GM10266 (cell line): ENCODE measurements around the gene PTCH2.

Experiments used
- DNase-seq: peaks from one replicate; pipeline ENCODE4 v3.0.0; 2012; ENCODE audit errors: extremely low spot score
- TF ChIP-seq, protein P1 (sequence below): IDR thresholded peaks from 2 replicates; pipeline ENCODE4 v1.5.1; 2012; ENCODE audit warnings: mild to moderate bottlenecking, low read depth; ENCODE audit not compliant: control insufficient read depth, insufficient read depth; ENCODE audit errors: missing control alignments

Gene PTCH2

GRCh38 chr1:44870096-44870495, 27.0 kb upstream of the PTCH2 start:
- TF ChIP-seq, protein P1, sequence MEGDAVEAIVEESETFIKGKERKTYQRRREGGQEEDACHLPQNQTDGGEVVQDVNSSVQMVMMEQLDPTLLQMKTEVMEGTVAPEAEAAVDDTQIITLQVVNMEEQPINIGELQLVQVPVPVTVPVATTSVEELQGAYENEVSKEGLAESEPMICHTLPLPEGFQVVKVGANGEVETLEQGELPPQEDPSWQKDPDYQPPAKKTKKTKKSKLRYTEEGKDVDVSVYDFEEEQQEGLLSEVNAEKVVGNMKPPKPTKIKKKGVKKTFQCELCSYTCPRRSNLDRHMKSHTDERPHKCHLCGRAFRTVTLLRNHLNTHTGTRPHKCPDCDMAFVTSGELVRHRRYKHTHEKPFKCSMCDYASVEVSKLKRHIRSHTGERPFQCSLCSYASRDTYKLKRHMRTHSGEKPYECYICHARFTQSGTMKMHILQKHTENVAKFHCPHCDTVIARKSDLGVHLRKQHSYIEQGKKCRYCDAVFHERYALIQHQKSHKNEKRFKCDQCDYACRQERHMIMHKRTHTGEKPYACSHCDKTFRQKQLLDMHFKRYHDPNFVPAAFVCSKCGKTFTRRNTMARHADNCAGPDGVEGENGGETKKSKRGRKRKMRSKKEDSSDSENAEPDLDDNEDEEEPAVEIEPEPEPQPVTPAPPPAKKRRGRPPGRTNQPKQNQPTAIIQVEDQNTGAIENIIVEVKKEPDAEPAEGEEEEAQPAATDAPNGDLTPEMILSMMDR: no peak

GRCh38 chr1:44867801-44868200, 24.7 kb upstream of the PTCH2 start:
- TF ChIP-seq, protein P1: no peak

More at GRCh38 chr1:44870096-44870495, 27.0 kb upstream of the PTCH2 start:
- DNase-seq: no peak

GRCh38 chr1:44862829-44863401, 19.9 kb upstream of the PTCH2 start:
- TF ChIP-seq, protein P1: no peak
- no peak for DNase-seq

More at GRCh38 chr1:44867801-44868200, 24.7 kb upstream of the PTCH2 start:
- no peak for DNase-seq

GRCh38 chr1:44860891-44861425, 17.9 kb upstream of the PTCH2 start:
- DNase-seq: no peak
- TF ChIP-seq, protein P1: no peak

DNA sequence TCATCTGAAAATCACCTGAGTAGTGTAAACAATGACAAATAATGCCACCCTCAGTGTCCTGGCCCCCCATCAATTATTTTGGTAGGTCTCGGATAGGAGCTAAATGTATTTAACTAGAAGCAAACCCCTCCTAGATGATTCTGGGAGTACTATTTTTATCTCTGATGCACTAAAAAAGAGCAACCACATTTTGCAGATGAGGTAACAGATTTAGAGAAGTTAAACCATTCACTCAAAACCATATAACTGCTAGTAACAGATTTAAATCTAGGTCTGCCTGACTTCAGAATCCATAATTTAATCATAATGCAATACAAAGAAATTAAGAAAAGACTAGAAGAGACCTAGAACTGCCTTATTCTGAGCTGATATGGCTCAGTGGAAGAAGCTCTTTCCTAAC, 17.3 kb upstream of the PTCH2 start:
- TF ChIP-seq, protein P1: no peak
- no peak for DNase-seq

GRCh38 chr1:44857446-44857845, 14.4 kb upstream of the PTCH2 start:
- DNase-seq: no peak
- TF ChIP-seq, protein P1: no peak

- TF ChIP-seq, protein P1: no peak
- DNase-seq: no peak
Measured at GRCh38 chr1:44855742-44856141, 12.7 kb upstream of the PTCH2 start.
